Progenitor cell of endocrine pancreas (in vitro differentiated cells): Measurements from ENCODE around the gene LPP. TPM values are rescaled to one million over a fixed set of nuclear protein-coding genes. Genes with fewer than 3 reads are reported as not detected.

Source experiments
- DNase-seq: peaks from one replicate; pipeline ENCODE4 v3.0.0; 2021; ENCODE audit warnings: low spot score; ENCODE audit not compliant: unreplicated experiment
- H3K27ac Mint-ChIP-seq: 2 replicates; pipeline ENCODE4 v1.8.0; 2021; ENCODE audit warnings: mild to moderate bottlenecking, moderate library complexity, mixed read lengths
- H3K27me3 Mint-ChIP-seq: 2 replicates; pipeline ENCODE4 v1.8.0; 2021; ENCODE audit warnings: mixed read lengths
- H3K36me3 Mint-ChIP-seq: 2 replicates; pipeline ENCODE4 v1.8.0; 2022; ENCODE audit warnings: mixed read lengths; ENCODE audit not compliant: insufficient read depth
- H3K4me1 Mint-ChIP-seq: 2 replicates; pipeline ENCODE4 v1.8.0; 2021; ENCODE audit warnings: low read depth, mixed read lengths
- H3K4me3 Mint-ChIP-seq: 2 replicates; pipeline ENCODE4 v1.8.0; 2021; ENCODE audit warnings: low read depth, mild to moderate bottlenecking, moderate library complexity, mixed read lengths
- H3K9me3 Mint-ChIP-seq: 2 replicates; pipeline ENCODE4 v1.8.0; 2021; ENCODE audit warnings: low read depth, mixed read lengths
- CTCF ChIP-seq: fragments of 200-600 bp; sonication (generic); IDR thresholded peaks from one replicate; pipeline ENCODE4 v1.5.0; 2021; ENCODE audit warnings: antibody characterized with exemption, mild to moderate bottlenecking; ENCODE audit not compliant: unreplicated experiment
- total RNA-seq: library from RNA; stranded (reverse); gene quantifications from 2 replicates; pipeline ENCODE4 v1.2.1, GENCODE V29; 2021

The LPP gene
- total RNA-seq, 1 donor from 2014 or later: 131 TPM

DNA sequence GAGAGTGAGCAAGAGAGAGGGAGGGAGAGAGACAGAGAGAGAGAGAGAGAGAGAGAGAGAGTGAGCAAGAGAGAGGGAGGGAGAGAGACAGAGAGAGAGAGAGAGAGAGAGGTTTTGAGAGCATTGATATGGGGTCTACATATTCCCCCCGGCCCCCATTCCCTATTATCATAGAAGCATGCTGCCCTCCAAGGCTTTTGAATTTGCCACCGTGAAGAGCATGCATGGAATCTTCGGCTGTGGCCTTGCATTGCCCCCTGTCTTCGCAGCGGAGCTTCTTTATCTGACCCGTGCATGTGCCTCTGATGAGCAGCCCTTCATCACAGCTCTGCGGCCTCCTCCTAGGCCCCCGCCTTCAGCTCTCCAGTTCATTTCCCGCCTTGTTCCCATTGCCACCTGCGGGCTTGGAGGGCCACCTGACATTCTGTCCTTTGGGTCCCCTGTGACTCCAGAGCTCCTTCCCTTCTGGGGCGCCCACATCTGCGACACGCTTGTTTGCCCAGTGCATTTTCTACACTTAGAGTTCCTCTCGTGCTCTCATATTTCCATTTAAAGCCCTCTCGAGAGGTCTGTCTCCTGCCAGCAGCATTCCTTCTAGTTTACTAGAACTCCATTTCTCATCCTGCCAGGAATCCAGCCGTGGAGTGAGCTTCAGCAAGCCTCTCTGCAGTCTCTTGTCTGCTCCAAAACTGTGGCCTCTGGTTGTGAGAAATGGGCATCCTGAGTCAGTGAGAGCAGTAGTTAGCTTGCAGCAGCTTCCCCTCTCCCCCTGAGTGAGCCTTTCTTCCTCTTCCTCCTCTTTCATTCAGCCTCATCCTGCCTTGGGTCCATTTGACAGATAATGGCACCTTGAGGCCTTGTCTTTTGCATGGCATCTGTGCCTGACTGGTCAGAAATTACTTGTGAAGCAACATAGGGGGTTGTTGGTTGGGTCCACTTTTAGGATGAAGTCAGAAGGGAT lies 25.3 kb downstream of the LPP start:
- Mint-ChIP-seq H3K4me1 (peaks cover 38% of the 10 kb centered on the region), H3K27me3 (no peaks in the 10 kb centered on the region), H3K9me3 (no peaks in the 10 kb centered on the region), H3K4me3 (no peak overlapping the region), H3K27ac (peak overlapping the region; percentile 73), H3K36me3 (peaks cover 11% of the 10 kb centered on the region)
- TF ChIP-seq CTCF: no peak
- DNase-seq: no peak

GRCh38 chr3:188180114-188180513 lies 26.2 kb downstream of the LPP start:
- Mint-ChIP-seq H3K27ac (no peak overlapping the region), H3K36me3 (peaks cover 8% of the 10 kb centered on the region), H3K4me1 (peaks cover 42% of the 10 kb centered on the region)

GRCh38 chr3:188183452-188183851 lies 29.5 kb downstream of the LPP start:
- DNase-seq: no peak
- no peak overlapping the region for H3K4me3 Mint-ChIP-seq
- no peak for TF ChIP-seq CTCF
- no peaks in the 10 kb centered on the region for H3K36me3 Mint-ChIP-seq
- no peak overlapping the region for H3K27ac Mint-ChIP-seq
- H3K9me3 Mint-ChIP-seq: no peaks in the 10 kb centered on the region
- H3K27me3 Mint-ChIP-seq: no peaks in the 10 kb centered on the region
- H3K4me1 Mint-ChIP-seq: peaks cover 34% of the 10 kb centered on the region

More at GRCh38 chr3:188180114-188180513, 26.2 kb downstream of the LPP start:
- DNase-seq: no peak
- Mint-ChIP-seq H3K4me3 (no peak overlapping the region), H3K9me3 (no peaks in the 10 kb centered on the region), H3K27me3 (no peaks in the 10 kb centered on the region)
- no peak for TF ChIP-seq CTCF

- no peaks in the 10 kb centered on the region for H3K36me3 Mint-ChIP-seq
- no peak for TF ChIP-seq CTCF
- no peak overlapping the region for H3K27ac Mint-ChIP-seq
- H3K27me3 Mint-ChIP-seq: no peaks in the 10 kb centered on the region
- no peak overlapping the region for H3K4me3 Mint-ChIP-seq
- no peak for DNase-seq
- no peaks in the 10 kb centered on the region for H3K9me3 Mint-ChIP-seq
- peaks cover 30% of the 10 kb centered on the region for H3K4me1 Mint-ChIP-seq
Observed at GRCh38 chr3:188184160-188184559, 30.2 kb downstream of the LPP start.

DNA sequence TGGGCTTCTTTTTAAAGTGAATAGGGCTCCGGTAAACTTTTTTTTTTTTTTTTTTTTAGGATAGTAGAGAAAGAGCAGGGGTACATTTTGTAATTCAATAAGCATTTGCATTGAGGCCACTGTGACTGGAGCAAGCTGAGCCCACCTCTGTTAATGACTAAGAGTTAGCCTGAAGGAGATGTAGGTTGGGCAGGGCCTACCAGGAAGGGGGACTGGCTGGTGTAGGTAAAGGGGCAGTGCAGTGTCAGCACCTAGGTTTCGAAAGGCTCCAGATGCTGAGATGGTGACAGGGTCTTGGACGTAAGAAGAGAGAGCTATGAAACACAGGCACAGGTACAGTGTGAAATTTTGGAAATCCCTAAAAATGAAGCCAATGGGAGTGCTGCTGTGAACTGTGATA lies 30.7 kb downstream of the LPP start:
- Mint-ChIP-seq H3K9me3 (no peaks in the 10 kb centered on the region), H3K36me3 (no peaks in the 10 kb centered on the region), H3K4me1 (peaks cover 25% of the 10 kb centered on the region), H3K4me3 (no peak overlapping the region), H3K27me3 (no peaks in the 10 kb centered on the region), H3K27ac (no peak overlapping the region)
- no peak for DNase-seq
- no peak for TF ChIP-seq CTCF
